Trophoblast cell (in vitro differentiated cells and primary cell): Measurements from ENCODE around the gene GAS2L1.
A peak's percentile ranks its signal among the peaks of the same experiment; 100 is the strongest.

Experiments
- DNase-seq, 2 donors: peaks; one replicate each; pipeline ENCODE4 v3.0.0-alpha.2; 2016
- H2AFZ ChIP-seq: 2 replicates; pipeline ENCODE4 v1.6.1; 2013; ENCODE audit warnings: low read length, moderate library complexity, mild to moderate bottlenecking; ENCODE audit not compliant: insufficient read depth, poor library complexity
- H2AK5ac ChIP-seq: 2 replicates; pipeline ENCODE4 v1.6.1; 2013; ENCODE audit warnings: mild to moderate bottlenecking, low read length
- H2BK120ac ChIP-seq: 2 replicates; pipeline ENCODE4 v1.6.1; 2013; ENCODE audit warnings: low read length, mild to moderate bottlenecking, moderate library complexity; ENCODE audit not compliant: insufficient read depth, poor library complexity
- H2BK12ac ChIP-seq: 2 replicates; pipeline ENCODE4 v1.6.1; 2013; ENCODE audit warnings: mild to moderate bottlenecking, low read length, moderate library complexity
- H2BK5ac ChIP-seq: 2 replicates; pipeline ENCODE4 v1.6.1; 2013; ENCODE audit warnings: low read length, low read depth, moderate library complexity, mild to moderate bottlenecking; ENCODE audit not compliant: poor library complexity
- H3K14ac ChIP-seq: 2 replicates; pipeline ENCODE4 v1.6.1; 2013; ENCODE audit warnings: mild to moderate bottlenecking, low read length
- H3K18ac ChIP-seq: 2 replicates; pipeline ENCODE4 v1.6.1; 2013; ENCODE audit warnings: mild to moderate bottlenecking, low read length
- H3K23ac ChIP-seq: 2 replicates; pipeline ENCODE4 v1.6.1; 2013; ENCODE audit warnings: low read length
- H3K27ac ChIP-seq: 2 replicates; pipeline ENCODE4 v1.5.1; 2013; ENCODE audit warnings: low read depth, mild to moderate bottlenecking, inconsistent platforms, low read length, moderate library complexity
- H3K27me3 ChIP-seq: 2 replicates; pipeline ENCODE4 v1.6.1; 2013; ENCODE audit warnings: inconsistent platforms, mild to moderate bottlenecking, low read length, moderate library complexity; ENCODE audit not compliant: insufficient read depth
- H3K36me3 ChIP-seq, 2 experiments: 1 replicate in 1 of 2; 2 replicates in 1 of 2; pipeline ENCODE4 v1.6.1; 2013; ENCODE audit warnings: low read length in 2 of 2, mild to moderate bottlenecking in 2 of 2, moderate library complexity in 1 of 2; ENCODE audit not compliant: insufficient read depth in 2 of 2, control insufficient read depth in 1 of 2
- H3K4ac ChIP-seq: 2 replicates; pipeline ENCODE4 v1.6.1; 2013; ENCODE audit warnings: low read depth, mild to moderate bottlenecking, low read length, moderate library complexity
- H3K4me1 ChIP-seq, 2 experiments: 1 replicate in 1 of 2; 2 replicates in 1 of 2; pipeline ENCODE4 v1.6.1; 2013; ENCODE audit warnings: low read length in 2 of 2, mild to moderate bottlenecking in 2 of 2, moderate library complexity in 1 of 2; ENCODE audit not compliant: insufficient read depth in 2 of 2, control insufficient read depth in 1 of 2
- H3K4me2 ChIP-seq: 2 replicates; pipeline ENCODE4 v1.6.1; 2013; ENCODE audit warnings: inconsistent platforms, mild to moderate bottlenecking, low read length, moderate library complexity
- H3K4me3 ChIP-seq: 2 replicates; pipeline ENCODE4 v1.5.1; 2013; ENCODE audit warnings: mild to moderate bottlenecking, low read depth, low read length, inconsistent platforms
- H3K79me1 ChIP-seq: one replicate; pipeline ENCODE4 v1.6.1; 2013; ENCODE audit warnings: low read length
- H3K79me2 ChIP-seq: 2 replicates; pipeline ENCODE4 v1.6.1; 2013; ENCODE audit warnings: low read length, mild to moderate bottlenecking; ENCODE audit not compliant: control insufficient read depth, insufficient read depth, poor library complexity
- H3K9ac ChIP-seq: 2 replicates; pipeline ENCODE4 v1.6.1; 2013; ENCODE audit warnings: mild to moderate bottlenecking, low read length
- H3K9me3 ChIP-seq: 2 replicates; pipeline ENCODE4 v1.6.1; 2013; ENCODE audit warnings: low read depth, mild to moderate bottlenecking, control low read depth, inconsistent platforms, low read length; ENCODE audit not compliant: insufficient read depth
- H4K12ac ChIP-seq: 2 replicates; pipeline ENCODE4 v1.6.1; 2013; ENCODE audit warnings: low read depth, mild to moderate bottlenecking, low read length, moderate library complexity
- H4K8ac ChIP-seq: 2 replicates; pipeline ENCODE4 v1.6.1; 2013; ENCODE audit warnings: low read depth, mild to moderate bottlenecking, low read length, moderate library complexity
- H4K91ac ChIP-seq: one replicate; pipeline ENCODE4 v1.6.1; 2013; ENCODE audit warnings: low read depth, mild to moderate bottlenecking, low read length, moderate library complexity
- WGBS: extraction: QIAGEN DNeasy Blood & Tissue Kit; methylation state at CpG from one replicate; pipeline ENCODE4 v1.1.7; 2013; ENCODE audit warnings: missing lambda C conversion rate; ENCODE audit not compliant: insufficient read length, insufficient coverage; ENCODE audit errors: extremely low coverage; 5-methylcytosine and 5-hydroxymethylcytosine counted together

The GAS2L1 gene

GRCh38 chr22:29331213-29331612 lies 24.8 kb downstream of the GAS2L1 start:
- Histone ChIP-seq H4K12ac (no peak overlapping the region), H2BK120ac (no peak overlapping the region), H3K36me3 (peaks cover 69 to 77% of the 10 kb centered on the region in 2 experiments), H3K4me2 (no peak overlapping the region), H2AFZ (no peak overlapping the region), H4K91ac (no peak overlapping the region), H3K14ac (no peak overlapping the region), H3K4me3 (no peak overlapping the region), H3K18ac (peak overlapping the region; percentile 10), H3K79me2 (no peaks in the 10 kb centered on the region), H3K27ac (no peak overlapping the region), H3K79me1 (peaks cover 3% of the 10 kb centered on the region), H3K4me1 (peaks cover 7 to 14% of the 10 kb centered on the region in 2 experiments), H3K27me3 (no peaks in the 10 kb centered on the region), H2BK5ac (no peak overlapping the region), H3K9me3 (no peaks in the 10 kb centered on the region), H3K23ac (no peak overlapping the region), H2BK12ac (no peak overlapping the region), H3K9ac (no peak overlapping the region), H4K8ac (no peak overlapping the region), H2AK5ac (no peak overlapping the region), H3K4ac (no peak overlapping the region)
- DNase-seq, result no peak
- no CpG with 5 or more reads among the region's 8 CpGs for WGBS

- Histone ChIP-seq H4K12ac (no peak overlapping the region), H3K4me1 (peaks cover 7 to 14% of the 10 kb centered on the region in 2 experiments), H3K9ac (no peak overlapping the region), H3K4me3 (no peak overlapping the region), H3K36me3 (peaks cover 67 to 74% of the 10 kb centered on the region in 2 experiments), H3K14ac (no peak overlapping the region), H2BK5ac (no peak overlapping the region), H3K9me3 (no peaks in the 10 kb centered on the region), H2AFZ (no peak overlapping the region), H2AK5ac (no peak overlapping the region), H3K79me1 (peaks cover 3% of the 10 kb centered on the region), H3K79me2 (no peaks in the 10 kb centered on the region), H3K4me2 (no peak overlapping the region), H3K23ac (no peak overlapping the region), H2BK120ac (no peak overlapping the region), H3K27me3 (no peaks in the 10 kb centered on the region), H4K8ac (no peak overlapping the region), H3K4ac (no peak overlapping the region), H2BK12ac (no peak overlapping the region), H3K18ac (no peak overlapping the region), H3K27ac (no peak overlapping the region), H4K91ac (no peak overlapping the region)
- WGBS, result no CpG with 5 or more reads among the region's 14 CpGs
- no peak for DNase-seq
These were observed 25.3 kb downstream of the GAS2L1 start for GRCh38 chr22:29331658-29332300.

GRCh38 chr22:29332886-29333496 lies 26.5 kb downstream of the GAS2L1 start:
- Histone ChIP-seq H3K23ac (no peak overlapping the region), H4K8ac (no peak overlapping the region), H3K4me1 (peaks cover 9 to 19% of the 10 kb centered on the region in 2 experiments), H3K9me3 (no peaks in the 10 kb centered on the region), H3K79me2 (no peaks in the 10 kb centered on the region), H2AK5ac (no peak overlapping the region), H3K36me3 (peaks cover 66 to 74% of the 10 kb centered on the region in 2 experiments), H3K27me3 (no peaks in the 10 kb centered on the region), H3K4me2 (no peak overlapping the region), H3K4me3 (no peak overlapping the region), H3K27ac (no peak overlapping the region), H2BK120ac (no peak overlapping the region), H3K4ac (no peak overlapping the region), H2AFZ (no peak overlapping the region), H2BK5ac (no peak overlapping the region), H3K9ac (no peak overlapping the region), H2BK12ac (no peak overlapping the region), H3K14ac (no peak overlapping the region), H4K91ac (no peak overlapping the region), H3K18ac (no peak overlapping the region), H3K79me1 (peaks cover 3% of the 10 kb centered on the region), H4K12ac (no peak overlapping the region)
- no peak for DNase-seq
- WGBS, result no CpG with 5 or more reads among the region's 8 CpGs

GRCh38 chr22:29334148-29334547 lies 27.7 kb downstream of the GAS2L1 start:
- H3K79me2 ChIP-seq, result no peaks in the 10 kb centered on the region
- H3K79me1 ChIP-seq, result peaks cover 3% of the 10 kb centered on the region
- H2BK5ac ChIP-seq, result no peak overlapping the region
- H3K4me3 ChIP-seq, result no peak overlapping the region
- no peak overlapping the region for H3K18ac ChIP-seq
- no peak overlapping the region for H3K4ac ChIP-seq
- no peak overlapping the region for H3K14ac ChIP-seq
- no peak overlapping the region for H3K27ac ChIP-seq
- no peak overlapping the region for H4K8ac ChIP-seq
- DNase-seq, result no peak
- no peak overlapping the region for H2BK120ac ChIP-seq
- WGBS, result no CpG with 5 or more reads among the region's 7 CpGs
- H3K36me3 ChIP-seq, result peaks cover 62 to 74% of the 10 kb centered on the region in 2 experiments
- H3K9me3 ChIP-seq, result no peaks in the 10 kb centered on the region
- H2AK5ac ChIP-seq, result no peak overlapping the region
- H3K23ac ChIP-seq, result no peak overlapping the region
- H2AFZ ChIP-seq, result no peak overlapping the region
- peaks cover 9 to 19% of the 10 kb centered on the region in 2 experiments for H3K4me1 ChIP-seq
- no peak overlapping the region for H4K91ac ChIP-seq
- no peak overlapping the region for H3K4me2 ChIP-seq
- H3K27me3 ChIP-seq, result no peaks in the 10 kb centered on the region
- H3K9ac ChIP-seq, result no peak overlapping the region
- H4K12ac ChIP-seq, result no peak overlapping the region
- H2BK12ac ChIP-seq, result no peak overlapping the region
